CD4-positive, alpha-beta T cell (primary cell): ENCODE measurements around the gene PRMT7. TPM values are rescaled to one million over a fixed set of nuclear protein-coding genes. Genes with fewer than 3 reads are reported as not detected.

Experiments
- ATAC-seq: fragments of 200-7000 bp; cut with Tn5 transposase; one replicate; pipeline ENCODE4 v1.10.0; 2022; ENCODE audit warnings: mild to moderate bottlenecking; ENCODE audit not compliant: poor library complexity
- CTCF ChIA-PET: fragments of 350-600 bp; sonication (Branson Sonifier 250); formaldehyde crosslinking; loops from one replicate; lab custom pipeline; 2021; ENCODE audit warnings: antibody characterized with exemption, inconsistent platforms; lab: Charles Lee
- POLR2A ChIA-PET: fragments of 350-600 bp; sonication (Branson Sonifier 250); formaldehyde crosslinking; loops from one replicate; lab custom pipeline; 2021; ENCODE audit warnings: antibody characterized with exemption, inconsistent platforms; lab: Charles Lee
- DNase-seq, 14 experiments: peaks; one replicate each; pipeline ENCODE4 v3.0.0-alpha.2; 2013 to 2020; ENCODE audit warnings: mixed read lengths in 2 of 14
- H3K27ac ChIP-seq, 2 donors: one replicate each; pipeline versions ENCODE4 v1.5.1 to v1.7.0; 2013; ENCODE audit warnings: low read length in 2 of 2, low read depth in 1 of 2, mild to moderate bottlenecking in 1 of 2
- H3K27me3 ChIP-seq, 2 experiments: 1 replicate in 1 of 2; 2 replicates in 1 of 2; pipeline versions ENCODE4 v1.6.1 to v1.7.0; 2013; ENCODE audit warnings: low read length in 2 of 2, control low read depth in 1 of 2, mild to moderate bottlenecking in 1 of 2, moderate library complexity in 1 of 2; ENCODE audit not compliant: insufficient read depth in 2 of 2, control insufficient read depth in 1 of 2
- H3K36me3 ChIP-seq: one replicate; pipeline ENCODE4 v1.6.1; 2013; ENCODE audit warnings: low read length, control low read depth; ENCODE audit not compliant: insufficient read depth
- H3K4me1 ChIP-seq: one replicate; pipeline ENCODE4 v1.6.1; 2013; ENCODE audit warnings: low read length, control low read depth; ENCODE audit not compliant: insufficient read depth
- H3K4me3 ChIP-seq: one replicate; pipeline ENCODE4 v1.5.1; 2013; ENCODE audit warnings: mild to moderate bottlenecking, low read length, moderate library complexity
- H3K9me3 ChIP-seq, 2 experiments: 1 replicate in 1 of 2; 2 replicates in 1 of 2; pipeline versions ENCODE4 v1.6.1 to v1.7.0; 2013; ENCODE audit warnings: low read length in 2 of 2, mild to moderate bottlenecking in 2 of 2, control low read depth in 1 of 2, moderate library complexity in 1 of 2; ENCODE audit not compliant: control insufficient read depth in 1 of 2, insufficient read depth in 1 of 2
- H3K27ac Mint-ChIP-seq: one replicate; pipeline ENCODE4 v1.8.0; 2020; ENCODE audit warnings: mixed read lengths
- H3K27me3 Mint-ChIP-seq: one replicate; pipeline ENCODE4 v1.8.0; 2021; ENCODE audit warnings: mixed read lengths
- H3K36me3 Mint-ChIP-seq: one replicate; pipeline ENCODE4 v1.8.0; 2021; ENCODE audit warnings: low read depth, mixed read lengths
- H3K4me1 Mint-ChIP-seq: one replicate; pipeline ENCODE4 v1.8.0; 2021; ENCODE audit warnings: low read depth, mixed read lengths
- H3K4me3 Mint-ChIP-seq: one replicate; pipeline ENCODE4 v1.8.0; 2020; ENCODE audit warnings: mild to moderate bottlenecking, mixed read lengths
- H3K9me3 Mint-ChIP-seq: one replicate; pipeline ENCODE4 v1.8.0; 2020; ENCODE audit warnings: mixed read lengths
- intact Hi-C, 2 experiments: fragments of 100-400 bp; cut with DNase I in 1 of 2; cut with micrococcal nuclease in 1 of 2; formaldehyde crosslinking; loops; one replicate each; pipeline versions ENCODE4 v1.15.1 to v1.9.0; 2023 to 2025; cut with DNase I, micrococcal nuclease
- total RNA-seq, 174 experiments: library from RNA in 2 of 174; stranded (reverse) in 2 of 174; gene quantifications; one replicate each; pipeline ENCODE4 v1.2.3 and lab custom pipeline; 2021 to 2026
- TF ChIP-seq, protein P1 (sequence below): fragments of 200-600 bp; IDR thresholded peaks from one replicate; pipeline ENCODE4 v1.8.0; 2022; ENCODE audit warnings: antibody characterized with exemption, mild to moderate bottlenecking

The PRMT7 gene
- total RNA-seq, 2 experiments from 2014 or later = 46.3 to 51.0 TPM

DNA sequence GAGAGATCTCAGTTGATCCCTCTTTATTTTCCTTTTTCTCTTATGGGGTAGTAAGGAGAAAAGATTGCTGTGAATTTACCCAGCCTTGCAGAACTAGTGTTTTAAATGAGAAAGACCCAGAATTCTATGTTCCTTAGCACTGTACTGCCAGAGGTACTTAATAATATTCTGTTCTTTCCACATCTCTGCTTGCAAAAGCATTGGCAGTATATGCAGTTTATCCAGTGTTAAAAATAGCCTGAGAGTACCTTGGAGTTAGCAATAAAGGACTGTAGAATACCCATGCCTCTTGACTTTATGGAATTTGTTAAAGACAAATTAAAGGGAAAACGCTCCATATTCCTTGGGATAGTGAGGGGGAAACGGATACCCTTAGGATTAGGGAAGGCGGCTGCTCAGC, 34.6 kb upstream of the PRMT7 start:
- peaks cover 30% of the 10 kb centered on the region for H3K36me3 ChIP-seq
- no peaks in the 10 kb centered on the region for H3K9me3 Mint-ChIP-seq
- no peak for DNase-seq
- peaks cover 93% of the 10 kb centered on the region for H3K4me1 ChIP-seq
- peaks cover 71% of the 10 kb centered on the region for H3K36me3 Mint-ChIP-seq
- peak overlapping the region; percentile 71 to 74 for H3K27ac ChIP-seq
- H3K27me3 Mint-ChIP-seq = no peaks in the 10 kb centered on the region
- peak overlapping the region; percentile 94 for H3K27ac Mint-ChIP-seq
- no peaks in the 10 kb centered on the region for H3K27me3 ChIP-seq
- peak overlapping the region; percentile 66 for H3K4me3 Mint-ChIP-seq
- peaks cover 73% of the 10 kb centered on the region for H3K4me1 Mint-ChIP-seq
- no peak overlapping the region for H3K4me3 ChIP-seq
- POLR2A ChIA-PET = interaction anchor here (0.7 to 12.9 kb wide), 9 partner anchors 9 to 191 kb away, joined by 3 to 271 read pairs (median 4); partner anchors contain the start of genes NFATC3, PLA2G15, PRMT7 and SLC7A6
- CTCF ChIA-PET = interaction anchor here (1.0 to 5.7 kb wide), 7 partner anchors 10 to 52 kb away, joined by 3 to 41 read pairs (median 7); partner anchors contain the start of genes PRMT7, SLC7A6 and SLC7A6OS
- TF ChIP-seq, protein P1, sequence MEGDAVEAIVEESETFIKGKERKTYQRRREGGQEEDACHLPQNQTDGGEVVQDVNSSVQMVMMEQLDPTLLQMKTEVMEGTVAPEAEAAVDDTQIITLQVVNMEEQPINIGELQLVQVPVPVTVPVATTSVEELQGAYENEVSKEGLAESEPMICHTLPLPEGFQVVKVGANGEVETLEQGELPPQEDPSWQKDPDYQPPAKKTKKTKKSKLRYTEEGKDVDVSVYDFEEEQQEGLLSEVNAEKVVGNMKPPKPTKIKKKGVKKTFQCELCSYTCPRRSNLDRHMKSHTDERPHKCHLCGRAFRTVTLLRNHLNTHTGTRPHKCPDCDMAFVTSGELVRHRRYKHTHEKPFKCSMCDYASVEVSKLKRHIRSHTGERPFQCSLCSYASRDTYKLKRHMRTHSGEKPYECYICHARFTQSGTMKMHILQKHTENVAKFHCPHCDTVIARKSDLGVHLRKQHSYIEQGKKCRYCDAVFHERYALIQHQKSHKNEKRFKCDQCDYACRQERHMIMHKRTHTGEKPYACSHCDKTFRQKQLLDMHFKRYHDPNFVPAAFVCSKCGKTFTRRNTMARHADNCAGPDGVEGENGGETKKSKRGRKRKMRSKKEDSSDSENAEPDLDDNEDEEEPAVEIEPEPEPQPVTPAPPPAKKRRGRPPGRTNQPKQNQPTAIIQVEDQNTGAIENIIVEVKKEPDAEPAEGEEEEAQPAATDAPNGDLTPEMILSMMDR = no peak
- no peak for ATAC-seq
- H3K9me3 ChIP-seq = no peaks in the 10 kb centered on the region
- intact Hi-C loops = loop anchor here in 1 of 2 experiments (1.0 kb wide), 2 partner anchors 11 to 34 kb away; partner anchors contain the start of gene SLC7A6OS

DNA sequence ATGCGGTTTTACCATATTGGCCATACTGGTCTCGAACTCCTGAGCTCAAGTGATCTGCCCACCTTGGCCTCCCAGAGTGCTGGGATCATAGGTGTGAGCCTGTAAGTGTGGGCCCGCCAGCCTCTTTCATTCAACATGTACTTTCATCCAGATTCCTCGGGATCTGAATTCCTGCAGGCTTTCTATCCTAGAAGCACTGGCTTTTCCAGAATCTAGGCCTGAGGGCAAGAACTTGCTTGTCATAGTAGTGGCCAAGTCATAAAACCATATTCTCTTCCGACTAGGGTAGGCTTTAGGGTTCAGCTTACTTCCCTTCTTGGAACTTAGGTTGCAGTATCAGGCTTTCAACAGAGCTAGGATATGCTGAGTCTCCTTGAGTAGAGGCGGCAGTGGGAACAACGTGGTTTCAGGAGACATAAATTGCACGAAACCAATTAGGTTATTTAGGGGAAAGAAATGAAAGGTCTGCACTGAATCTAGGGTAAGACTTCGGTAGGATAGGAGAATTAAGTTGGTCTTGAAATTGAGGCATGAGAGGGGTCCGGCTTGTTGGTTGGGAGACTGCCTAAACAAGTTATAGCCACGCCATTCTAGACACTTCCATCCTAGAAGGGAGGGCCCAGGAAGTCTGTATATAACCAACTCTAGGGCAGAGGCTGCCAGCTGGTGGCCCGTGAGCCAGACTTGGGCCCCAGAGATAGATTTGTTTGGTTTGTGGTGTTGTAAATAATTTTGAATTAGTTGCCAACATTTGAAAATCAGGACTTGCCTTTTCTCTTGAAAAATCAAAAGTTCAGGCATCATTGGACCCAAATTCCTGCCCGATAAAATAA, 30.9 kb upstream of the PRMT7 start:
- H3K9me3 ChIP-seq = no peaks in the 10 kb centered on the region
- H3K27me3 ChIP-seq = no peaks in the 10 kb centered on the region
- H3K27ac ChIP-seq = peak overlapping the region in 1 of 2 donors; percentile 42
- ATAC-seq = no peak
- H3K36me3 ChIP-seq = peaks cover 35% of the 10 kb centered on the region
- H3K27ac Mint-ChIP-seq = peak overlapping the region; percentile 87
- ChIA-PET POLR2A (interaction anchor here (1.1 to 14.1 kb wide), 5 partner anchors 7 to 31 kb away, joined by 5 to 271 read pairs (median 7); partner anchors contain the start of genes PRMT7, SLC7A6 and SLC7A6OS), CTCF (interaction anchor here (0.6 to 23.0 kb wide), 5 partner anchors 8 to 49 kb away, joined by 3 to 278 read pairs (median 4); partner anchors contain the start of gene SLC7A6)
- peaks cover 73% of the 10 kb centered on the region for H3K4me1 Mint-ChIP-seq
- TF ChIP-seq, protein P1 = no peak
- no peak overlapping the region for H3K4me3 ChIP-seq
- peak overlapping the region; percentile 78 for H3K4me3 Mint-ChIP-seq
- DNase-seq = no peak
- H3K27me3 Mint-ChIP-seq = no peaks in the 10 kb centered on the region
- H3K4me1 ChIP-seq = peaks cover 93% of the 10 kb centered on the region
- H3K36me3 Mint-ChIP-seq = peaks cover 76% of the 10 kb centered on the region
- intact Hi-C loops = no loop called here
- H3K9me3 Mint-ChIP-seq = no peaks in the 10 kb centered on the region

DNA sequence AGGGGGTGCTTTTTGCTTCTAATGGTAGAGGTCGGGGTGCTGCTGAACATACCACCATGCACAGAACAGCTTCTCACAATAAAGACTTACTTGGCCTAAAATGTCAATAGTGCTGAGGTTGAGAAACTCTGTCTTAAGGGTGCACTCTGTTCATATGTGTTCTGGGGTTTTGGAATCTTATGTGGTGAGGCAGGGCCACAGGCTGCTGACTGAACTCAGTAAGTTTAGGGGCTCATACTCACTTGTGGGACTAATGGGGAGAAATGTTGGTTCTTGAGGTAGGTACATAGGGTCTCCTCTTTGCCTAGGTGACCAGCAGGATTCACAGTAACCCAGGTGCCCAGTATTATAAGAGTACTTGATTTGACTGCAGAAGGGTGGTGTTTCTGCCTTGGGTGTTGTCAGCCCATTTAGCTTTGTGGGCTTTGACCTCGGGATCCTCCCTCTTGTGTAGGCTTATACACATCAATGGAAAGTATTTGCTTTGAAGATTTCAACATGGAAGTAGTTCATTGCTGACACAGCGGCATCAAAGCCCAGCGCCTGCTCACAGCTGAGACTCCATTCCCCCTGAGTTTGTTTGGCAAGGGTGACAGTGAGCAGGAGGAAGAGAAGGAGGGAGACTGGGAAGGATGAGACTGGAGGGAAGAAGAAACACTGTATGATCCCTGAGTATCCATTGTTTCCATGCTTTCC, 29.3 kb upstream of the PRMT7 start:
- H3K4me3 Mint-ChIP-seq = peak overlapping the region; percentile 87
- TF ChIP-seq, protein P1 = no peak
- no peaks in the 10 kb centered on the region for H3K27me3 Mint-ChIP-seq
- peak overlapping the region; percentile 44 to 60 for H3K27ac ChIP-seq
- H3K36me3 ChIP-seq = peaks cover 32% of the 10 kb centered on the region
- no peaks in the 10 kb centered on the region for H3K9me3 ChIP-seq
- H3K4me3 ChIP-seq = no peak overlapping the region
- H3K27ac Mint-ChIP-seq = peak overlapping the region; percentile 87
- H3K4me1 Mint-ChIP-seq = peaks cover 72% of the 10 kb centered on the region
- intact Hi-C loops = no loop called here
- ATAC-seq = peak; percentile 61
- ChIA-PET POLR2A (interaction anchor here (2.2 to 14.1 kb wide), 3 partner anchors 9 to 30 kb away, joined by 7 to 271 read pairs (median 151); partner anchors contain the start of genes PRMT7, SLC7A6 and SLC7A6OS), CTCF (interaction anchor here (1.3 to 23.0 kb wide), 3 partner anchors 9 to 47 kb away, joined by 3 to 278 read pairs (median 4); partner anchors contain the start of gene SLC7A6)
- H3K36me3 Mint-ChIP-seq = peaks cover 69% of the 10 kb centered on the region
- H3K4me1 ChIP-seq = peaks cover 93% of the 10 kb centered on the region
- DNase-seq = peak in 8 of 14 experiments; percentile 28 to 66 (median 48)
- H3K27me3 ChIP-seq = no peaks in the 10 kb centered on the region
- no peaks in the 10 kb centered on the region for H3K9me3 Mint-ChIP-seq
